Measurements from ENCODE around the gene MCF2L.
"Not testable (repeated sequence)": the region's sequence is repeated elsewhere in the genome, so short reads cannot be mapped to it uniquely, and the experiment has no call there.

The MCF2L gene

GRCh38 chr13:113096052-113096744 is 127.2 kb downstream of the MCF2L start:
- DNase-seq (ENCODE audit: low read depth): no peak

DNA sequence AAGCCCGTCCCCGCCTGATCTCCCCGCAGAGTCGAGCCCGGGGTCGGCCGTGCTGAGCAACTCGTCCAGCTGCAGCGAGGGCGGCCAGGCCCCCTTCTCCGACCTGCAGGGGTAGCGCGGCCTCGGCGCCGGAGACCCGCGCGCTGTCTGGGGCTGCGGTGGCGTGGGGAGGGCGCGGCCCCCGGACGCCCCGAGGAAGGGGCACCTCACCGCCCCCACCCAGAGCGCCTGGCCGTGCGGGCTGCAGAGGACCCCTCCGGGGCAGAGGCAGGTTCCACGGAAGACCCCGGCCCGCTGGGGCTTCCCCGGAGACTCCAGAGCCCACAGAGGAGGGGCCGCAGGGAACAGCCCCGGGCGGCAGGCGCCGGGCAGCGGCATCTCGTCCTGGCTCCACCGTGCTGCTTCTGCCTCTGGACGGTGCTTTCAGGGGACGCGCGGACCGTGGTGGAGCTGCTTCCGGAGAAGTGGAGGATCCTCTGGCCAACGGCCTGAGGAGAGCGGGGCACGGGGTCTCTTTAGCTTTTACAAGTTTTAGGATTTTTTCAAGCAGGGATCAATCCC is 127.8 kb downstream of the MCF2L start:
- DNase-seq (ENCODE audit: low read depth): no peak

- DNase-seq (ENCODE audit: low read depth): no peak
These were observed 128.6 kb downstream of the MCF2L start for GRCh38 chr13:113097651-113098050.

GRCh38 chr13:113098162-113098732 is 129.2 kb downstream of the MCF2L start:
- DNase-seq (ENCODE audit: low read depth): no peak

GRCh38 chr13:113099142-113099541 is 130.1 kb downstream of the MCF2L start:
- DNase-seq (ENCODE audit: low read depth): no peak

DNA sequence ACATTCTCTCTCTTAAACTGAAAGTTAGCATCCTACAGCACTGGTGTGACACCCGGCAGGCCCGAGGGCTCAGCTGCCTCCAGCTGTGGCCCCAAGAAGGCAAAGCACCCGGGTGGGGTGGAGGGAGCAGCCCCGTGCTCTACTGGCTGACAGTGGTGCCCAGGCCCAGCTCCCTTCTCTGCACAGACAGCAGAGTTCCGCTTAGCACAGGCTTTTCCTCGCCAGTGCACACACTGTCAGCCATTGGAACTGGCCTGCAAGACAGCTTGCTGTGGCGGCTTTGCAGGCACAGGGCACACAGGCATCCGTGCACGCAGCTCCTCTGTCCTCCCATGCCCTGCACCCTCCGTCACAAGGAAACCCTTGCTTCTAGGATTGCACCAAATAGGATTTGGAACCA is 133.3 kb downstream of the MCF2L start:
- not testable (repeated sequence) for DNase-seq (ENCODE audit: low read depth)

- DNase-seq (ENCODE audit: low read depth): no peak
These were observed 133.7 kb downstream of the MCF2L start for GRCh38 chr13:113102727-113103126.

DNA sequence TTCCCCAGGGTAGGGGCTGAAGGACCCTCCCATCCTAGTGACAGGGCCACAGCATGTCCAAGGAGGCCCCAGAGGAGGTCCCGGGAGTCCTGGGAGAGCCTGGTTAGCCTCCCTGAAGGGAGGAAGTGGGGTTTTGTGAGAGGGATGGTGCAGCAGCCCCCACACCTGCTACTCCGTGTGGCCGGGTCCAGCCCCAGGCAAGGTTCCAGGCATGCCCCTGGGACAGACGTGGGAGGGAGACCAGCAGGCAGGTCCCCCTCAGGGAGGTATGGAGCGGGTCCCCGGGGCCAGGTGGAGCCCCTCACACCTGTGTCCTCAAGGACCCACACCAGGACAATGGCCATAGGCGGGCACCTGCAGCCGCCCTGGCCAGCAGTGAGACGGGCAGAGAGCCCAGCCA is 134.6 kb downstream of the MCF2L start:
- no peak for DNase-seq (ENCODE audit: low read depth)

DNA sequence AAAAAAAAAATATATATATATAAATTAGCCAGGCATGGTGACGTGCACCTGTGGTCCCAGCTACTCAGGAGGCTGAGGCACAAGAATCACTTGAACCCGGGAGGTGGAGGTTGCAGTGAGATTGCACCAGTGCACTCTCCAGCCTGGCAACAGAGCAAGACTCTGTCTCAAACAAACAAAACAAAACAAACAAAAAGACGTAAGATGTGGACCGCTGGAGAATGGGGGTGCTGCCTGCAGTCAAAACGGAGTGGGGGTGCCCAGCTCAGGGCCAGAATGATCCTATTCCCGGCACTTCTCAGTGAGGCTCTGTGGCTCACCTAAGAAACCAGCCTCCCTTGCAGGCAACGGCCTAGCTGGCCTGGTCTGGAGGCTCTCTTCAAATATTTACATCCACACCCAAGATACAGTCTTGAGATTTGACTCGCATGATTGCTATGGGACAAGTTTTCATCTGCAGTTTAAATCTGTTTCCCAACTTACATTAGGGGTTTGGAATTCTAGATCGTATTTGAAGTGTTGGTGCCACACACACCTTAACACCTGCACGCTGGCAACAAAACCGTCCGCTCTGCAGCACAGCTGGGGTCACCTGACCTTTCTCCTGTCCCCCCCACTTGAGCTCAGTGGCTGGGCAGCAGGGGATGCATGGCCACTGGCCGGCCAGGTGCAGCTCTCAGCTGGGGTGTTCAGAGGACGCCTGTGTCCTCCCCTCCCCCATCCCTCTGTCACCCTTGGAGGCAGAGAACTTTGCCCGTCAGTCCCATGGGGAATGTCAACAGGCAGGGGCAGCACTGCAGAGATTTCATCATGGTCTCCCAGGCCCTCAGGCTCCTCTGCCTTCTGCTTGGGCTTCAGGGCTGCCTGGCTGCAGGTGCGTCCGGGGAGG is 136.3 kb downstream of the MCF2L start, which contains the start of gene F7:
F7 (plus strand) TSS at position 760 of the 889 bp plus-strand sequence; CDS start at position 811, 51 bp downstream.
- no peak for DNase-seq (ENCODE audit: low read depth)

GRCh38 chr13:113105921-113106452 is 137.0 kb downstream of the MCF2L start:
- DNase-seq (ENCODE audit: low read depth): no peak

GRCh38 chr13:113106711-113107351 is 137.8 kb downstream of the MCF2L start:
- no peak for DNase-seq (ENCODE audit: low read depth)

DNA sequence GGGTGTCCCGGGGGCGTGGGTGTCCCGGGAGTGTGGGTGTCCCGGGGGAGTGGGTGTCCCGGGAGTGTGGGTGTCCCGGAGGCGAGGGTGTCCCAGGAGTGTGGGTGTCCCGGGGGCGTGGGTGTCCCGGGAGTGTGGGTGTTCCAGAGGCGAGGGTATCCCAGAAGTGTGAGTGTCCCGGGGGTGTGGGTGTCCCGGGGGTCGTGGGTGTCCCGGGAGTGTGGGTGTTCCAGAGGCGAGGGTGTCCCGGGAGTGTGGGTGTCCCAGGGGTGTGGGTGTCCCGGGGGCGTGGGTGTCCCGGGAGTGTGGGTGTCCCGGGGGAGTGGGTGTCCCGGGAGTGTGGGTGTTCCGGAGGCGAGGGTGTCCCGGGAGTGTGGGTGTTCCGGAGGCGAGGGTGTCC is 139.5 kb downstream of the MCF2L start:
- DNase-seq (ENCODE audit: low read depth): not testable (repeated sequence)

DNA sequence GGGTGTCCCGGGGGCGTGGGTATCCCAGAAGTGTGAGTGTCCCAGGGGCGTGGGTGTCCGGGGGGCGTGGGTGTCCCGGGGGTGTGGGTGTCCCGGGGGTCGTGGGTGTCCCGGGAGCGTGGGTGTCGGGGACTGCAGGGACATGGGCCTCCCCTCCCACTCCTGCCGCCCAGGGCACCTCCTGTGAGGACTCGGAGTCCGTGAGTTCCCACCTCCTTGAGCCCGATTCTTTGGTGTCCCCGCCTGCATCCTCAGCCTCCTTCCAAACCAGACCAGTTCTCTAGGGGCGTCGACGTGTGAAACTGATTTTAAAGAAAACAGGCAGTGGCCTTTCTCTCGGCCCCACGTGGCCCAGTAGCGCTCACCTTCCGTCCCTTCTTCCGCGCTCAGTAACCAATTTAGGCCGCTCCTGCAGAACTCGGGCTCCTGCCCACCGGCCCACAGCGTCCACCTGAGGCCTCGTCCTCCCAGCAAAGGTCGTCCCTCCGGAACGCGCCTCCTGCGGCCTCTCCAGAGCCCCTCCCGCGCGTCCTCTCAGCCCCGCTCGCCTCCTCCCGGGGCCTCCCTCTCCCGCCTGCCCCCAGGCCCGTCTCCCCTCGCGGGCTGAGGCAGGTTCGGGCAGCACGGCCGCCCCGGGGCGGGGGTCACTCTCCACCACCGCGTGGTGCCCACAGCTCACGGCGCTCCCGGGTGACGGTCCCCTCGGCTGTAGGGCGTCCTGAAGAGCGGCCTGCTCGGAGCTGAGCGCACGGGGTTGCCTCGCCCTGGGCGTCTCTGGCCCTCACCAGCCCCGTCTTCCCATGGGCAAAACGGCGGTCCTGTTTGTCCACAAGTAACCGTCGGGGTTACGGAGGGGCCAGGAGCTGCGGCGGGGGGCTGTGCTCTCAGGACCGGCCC is 140.4 kb downstream of the MCF2L start:
- no peak for DNase-seq (ENCODE audit: low read depth)

DNA sequence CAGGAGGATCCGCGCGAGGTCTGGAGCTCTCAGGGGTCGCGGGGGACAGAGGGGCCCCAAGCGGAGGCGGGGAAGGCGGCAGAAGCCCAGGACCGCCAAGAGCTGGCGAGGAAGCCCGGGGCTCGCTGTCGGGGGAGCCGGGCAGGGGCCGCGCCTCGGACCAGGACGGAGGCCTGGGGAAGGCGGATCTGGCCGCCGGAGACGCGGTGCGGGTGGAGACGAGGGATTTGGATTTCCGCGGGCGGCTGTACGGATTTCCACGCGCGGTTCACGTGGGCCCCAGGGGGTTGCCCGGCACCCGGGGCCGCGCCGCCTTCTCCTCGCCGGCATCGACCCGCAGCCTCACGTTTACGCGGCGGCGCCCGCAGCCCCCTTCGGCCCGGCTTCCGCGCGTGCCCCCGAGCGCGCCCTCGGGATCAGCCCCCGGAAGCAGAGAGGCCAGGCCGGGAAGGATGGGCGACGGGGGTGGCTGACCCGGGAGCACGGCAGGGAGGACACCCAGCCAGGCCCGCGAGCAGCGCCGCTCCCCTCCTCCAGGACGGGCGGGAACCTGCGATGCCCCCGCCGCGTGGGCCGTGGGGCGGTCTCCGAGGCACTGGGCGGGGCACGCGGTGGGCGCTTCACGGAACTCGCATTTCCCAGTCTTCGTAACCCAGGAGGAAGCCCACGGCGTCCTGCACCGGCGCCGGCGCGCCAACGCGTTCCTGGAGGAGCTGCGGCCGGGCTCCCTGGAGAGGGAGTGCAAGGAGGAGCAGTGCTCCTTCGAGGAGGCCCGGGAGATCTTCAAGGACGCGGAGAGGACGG is 141.2 kb downstream of the MCF2L start:
- DNase-seq (ENCODE audit: low read depth): no peak

GRCh38 chr13:113110852-113111315 is 141.9 kb downstream of the MCF2L start:
- no peak for DNase-seq (ENCODE audit: low read depth)

GRCh38 chr13:113111821-113112220 is 142.8 kb downstream of the MCF2L start:
- not testable (repeated sequence) for DNase-seq (ENCODE audit: low read depth)

GRCh38 chr13:113112475-113112874 is 143.5 kb downstream of the MCF2L start:
- DNase-seq (ENCODE audit: low read depth): not testable (repeated sequence)

- DNase-seq (ENCODE audit: low read depth): no peak
These were observed 144.2 kb downstream of the MCF2L start for GRCh38 chr13:113112893-113113845.

All from HS-27A (cell line).